Measurements from ENCODE around the gene TMEM40. TPM values are rescaled to one million over a fixed set of nuclear protein-coding genes. Genes with fewer than 3 reads are reported as not detected.

TMEM40 gene
- total and polyA plus RNA-seq, 2 of the 13 experiments (the other 11 are each of a cell fraction or from before 2014, with no cell fraction given), result 0.16 TPM; not detected in 1

- no TSS peak for BruUV-seq (replicated peaks)
- intact Hi-C loops (cut with micrococcal nuclease; ENCODE audit: unreplicated experiment), result no loop called here
- Histone ChIP-seq H3K79me2 (ENCODE audit: insufficient read depth, low read length) (no peaks in the 10 kb centered on the region), H3K27ac (ENCODE audit: extremely low read length, insufficient read depth, low read length) (no peak overlapping the region), H3K36me3 (replicated peaks in 1 of 2; ENCODE audit: control insufficient read depth in 1 of 2, insufficient read depth in 2 of 2, low read length in 2 of 2) (no peaks in the 10 kb centered on the region), H2AFZ (ENCODE audit: low read length) (no peak overlapping the region), H3K4me1 (ENCODE audit: insufficient read depth, low read length) (no peaks in the 10 kb centered on the region), H3K4me3 (replicated peaks in 1 of 3; ENCODE audit: insufficient read depth in 1 of 3, low read depth in 2 of 3, low read length in 3 of 3) (no peak overlapping the region), H4K20me1 (ENCODE audit: insufficient read depth, low read length) (no peaks in the 10 kb centered on the region), H3K27me3 (ENCODE audit: control insufficient read depth in 1 of 2, insufficient read depth in 2 of 2, low read length in 2 of 2) (peaks cover 1 to 19% of the 10 kb centered on the region in 2 experiments; a peak in 3 of 5 replicates), H3K9ac (ENCODE audit: insufficient read depth, low read depth, low read length) (no peak overlapping the region), H3K9me3 (ENCODE audit: low read length) (no peaks in the 10 kb centered on the region), H3K4me2 (ENCODE audit: low read depth, low read length) (no peak overlapping the region)
- DNase-seq (ENCODE audit: low spot score) (no peak), FAIRE-seq (no peak), ATAC-seq (no peak)
- ChIA-PET POLR2A (no interaction called here), CTCF (ENCODE audit: low intra/inter-chr PET ratio, low total read pairs) (no interaction called here)
- 32% methylated on average over 5 of the region's 5 CpGs for WGBS (ENCODE audit: low lambda C conversion rate)
- TF ChIP-seq DNMT3B (CRISPR knock-in tag; conservative IDR thresholded peaks at IDR 0.05) (no peak), ZBTB7A (CRISPR knock-in tag; IDR thresholded peaks at IDR 0.05) (no peak), MAFF (IDR thresholded peaks at IDR 0.05; ENCODE audit: low read depth, low read length) (peak; percentile 72), JARID2 (CRISPR knock-in tag; IDR thresholded peaks at IDR 0.05; ENCODE audit: insufficient replicate concordance) (no peak), MAFK (conservative IDR thresholded peaks at IDR 0.05 in 1 of 2, IDR thresholded peaks at IDR 0.05 in 1 of 2; ENCODE audit: low read length in 2 of 2) (peak; percentile 77 to 87), NR3C1 (CRISPR knock-in tag; IDR thresholded peaks at IDR 0.05) (no peak), ZFX (CRISPR knock-in tag; IDR thresholded peaks at IDR 0.05; ENCODE audit: low read depth) (no peak), ZNF607 (CRISPR knock-in tag; IDR thresholded peaks at IDR 0.05; ENCODE audit: borderline replicate concordance) (no peak), MTF1 (CRISPR knock-in tag; IDR thresholded peaks at IDR 0.05) (no peak), SNAI1 (CRISPR knock-in tag; IDR thresholded peaks at IDR 0.05; ENCODE audit: borderline replicate concordance) (no peak), ZNF766 (CRISPR knock-in tag; IDR thresholded peaks at IDR 0.05; ENCODE audit: borderline replicate concordance) (no peak), ZNF263 (CRISPR knock-in tag; IDR thresholded peaks at IDR 0.05) (no peak), ZNF713 (CRISPR knock-in tag; IDR thresholded peaks at IDR 0.05) (no peak), ZNF20 (CRISPR knock-in tag; IDR thresholded peaks at IDR 0.05) (no peak), ZNF703 (CRISPR knock-in tag; IDR thresholded peaks at IDR 0.05; ENCODE audit: borderline replicate concordance) (no peak), HNF1B (CRISPR knock-in tag; IDR thresholded peaks at IDR 0.05) (no peak), FOXP1 (IDR thresholded peaks at IDR 0.05) (no peak), FOXP1 (CRISPR knock-in tag; IDR thresholded peaks at IDR 0.05) (no peak), ZKSCAN1 (IDR thresholded peaks at IDR 0.05; ENCODE audit: low read length) (no peak), ZNF629 (CRISPR knock-in tag; conservative IDR thresholded peaks at IDR 0.05) (peak; percentile 66), NR2F1 (CRISPR knock-in tag; IDR thresholded peaks at IDR 0.05) (no peak), PBX2 (CRISPR knock-in tag; IDR thresholded peaks at IDR 0.05) (no peak)
- in situ Hi-C loops (cut with HindIII; ENCODE audit: extremely low pct_ligation_motif_present, low pct_unique_long_range_greater_than_20kb), result no loop called here
Measured at GRCh38 chr3:12742330-12743107, 16.5 kb downstream of the TMEM40 start.
